ENCODE results near the gene IRF4.

IRF4 gene

GRCh38 chr6:358432-358831 is 33.1 kb upstream of the IRF4 start:
- Mint-ChIP-seq H3K4me1 (peaks cover 3% of the 10 kb centered on the region), H3K27me3 (peaks cover 10% of the 10 kb centered on the region), H3K4me3 (no peak overlapping the region), H3K9me3 (peaks cover 4% of the 10 kb centered on the region), H3K27ac (no peak overlapping the region), H3K36me3 (peaks cover 2% of the 10 kb centered on the region)
- no peak for DNase-seq
- CTCF ChIA-PET, result interaction anchor here (0.9 kb wide), 1 partner anchor 210 kb away, joined by 3 read pairs; no protein-coding TSS in a partner anchor

GRCh38 chr6:358847-359246 is 32.7 kb upstream of the IRF4 start:
- H3K9me3 Mint-ChIP-seq, result peaks cover 6% of the 10 kb centered on the region
- CTCF ChIA-PET, result interaction anchor here (0.9 kb wide), 1 partner anchor 211 kb away, joined by 3 read pairs; no protein-coding TSS in a partner anchor

GRCh38 chr6:359261-360035 is 32.1 kb upstream of the IRF4 start:
- peaks cover 10% of the 10 kb centered on the region for H3K27me3 Mint-ChIP-seq
- CTCF ChIA-PET, result interaction anchor here (0.9 kb wide), 1 partner anchor 17 kb away, joined by 3 read pairs; no protein-coding TSS in a partner anchor
- H3K36me3 Mint-ChIP-seq, result peaks cover 4% of the 10 kb centered on the region
- DNase-seq, result no peak
- peaks cover 11% of the 10 kb centered on the region for H3K9me3 Mint-ChIP-seq
- H3K4me3 Mint-ChIP-seq, result no peak overlapping the region
- H3K27ac Mint-ChIP-seq, result peak overlapping the region; percentile 12
- H3K4me1 Mint-ChIP-seq, result peaks cover 3% of the 10 kb centered on the region

More at GRCh38 chr6:358847-359246, 32.7 kb upstream of the IRF4 start:
- no peak for DNase-seq
- H3K27ac Mint-ChIP-seq, result no peak overlapping the region
- peaks cover 3% of the 10 kb centered on the region for H3K4me1 Mint-ChIP-seq
- peaks cover 10% of the 10 kb centered on the region for H3K27me3 Mint-ChIP-seq
- peaks cover 2% of the 10 kb centered on the region for H3K36me3 Mint-ChIP-seq
- no peak overlapping the region for H3K4me3 Mint-ChIP-seq

GRCh38 chr6:360349-360748 is 31.2 kb upstream of the IRF4 start:
- no peak for DNase-seq
- peaks cover 4% of the 10 kb centered on the region for H3K36me3 Mint-ChIP-seq
- peaks cover 10% of the 10 kb centered on the region for H3K27me3 Mint-ChIP-seq
- H3K4me1 Mint-ChIP-seq, result peaks cover 3% of the 10 kb centered on the region
- no peak overlapping the region for H3K27ac Mint-ChIP-seq
- peaks cover 13% of the 10 kb centered on the region for H3K9me3 Mint-ChIP-seq
- no peak overlapping the region for H3K4me3 Mint-ChIP-seq
- CTCF ChIA-PET, result interaction anchor here (0.9 to 1.2 kb wide), 2 partner anchors 18 to 1064 kb away, joined by 3 read pairs; no protein-coding TSS in a partner anchor

GRCh38 chr6:360764-361373 is 30.7 kb upstream of the IRF4 start:
- CTCF ChIA-PET, result interaction anchor here (1.2 kb wide), 1 partner anchor 1064 kb away, joined by 3 read pairs; no protein-coding TSS in a partner anchor
- no peak for DNase-seq
- Mint-ChIP-seq H3K9me3 (peaks cover 13% of the 10 kb centered on the region), H3K4me3 (no peak overlapping the region), H3K36me3 (peaks cover 4% of the 10 kb centered on the region), H3K27me3 (peaks cover 13% of the 10 kb centered on the region), H3K4me1 (peaks cover 3% of the 10 kb centered on the region), H3K27ac (no peak overlapping the region)

GRCh38 chr6:361411-362132 is 30.0 kb upstream of the IRF4 start:
- peaks cover 20% of the 10 kb centered on the region for H3K27me3 Mint-ChIP-seq
- peaks cover 3% of the 10 kb centered on the region for H3K4me1 Mint-ChIP-seq
- H3K4me3 Mint-ChIP-seq, result no peak overlapping the region
- H3K27ac Mint-ChIP-seq, result no peak overlapping the region
- H3K36me3 Mint-ChIP-seq, result peaks cover 4% of the 10 kb centered on the region
- no peak for DNase-seq
- peaks cover 13% of the 10 kb centered on the region for H3K9me3 Mint-ChIP-seq
- CTCF ChIA-PET, result interaction anchor here (0.7 to 1.5 kb wide), 3 partner anchors 9 to 1063 kb away, joined by 3 read pairs; no protein-coding TSS in a partner anchor

- CTCF ChIA-PET, result interaction anchor here (0.7 to 1.5 kb wide), 3 partner anchors 10 to 195 kb away, joined by 3 read pairs; no protein-coding TSS in a partner anchor
- Mint-ChIP-seq H3K27ac (no peak overlapping the region), H3K36me3 (peaks cover 4% of the 10 kb centered on the region), H3K4me3 (no peak overlapping the region), H3K27me3 (peaks cover 24% of the 10 kb centered on the region), H3K4me1 (peaks cover 3% of the 10 kb centered on the region), H3K9me3 (peaks cover 13% of the 10 kb centered on the region)
- DNase-seq, result no peak
Observed at GRCh38 chr6:362231-362923, 29.2 kb upstream of the IRF4 start.

- Mint-ChIP-seq H3K4me3 (no peak overlapping the region), H3K27me3 (peaks cover 24% of the 10 kb centered on the region), H3K27ac (no peak overlapping the region), H3K4me1 (peaks cover 3% of the 10 kb centered on the region), H3K9me3 (peaks cover 14% of the 10 kb centered on the region), H3K36me3 (peaks cover 4% of the 10 kb centered on the region)
- no peak for DNase-seq
- CTCF ChIA-PET, result interaction anchor here (0.7 to 1.5 kb wide), 2 partner anchors 11 to 195 kb away, joined by 3 read pairs; no protein-coding TSS in a partner anchor
Observed at GRCh38 chr6:362924-363249, 28.7 kb upstream of the IRF4 start.

- H3K27me3 Mint-ChIP-seq, result peaks cover 28% of the 10 kb centered on the region
- CTCF ChIA-PET, result interaction anchor here (0.7 kb wide), 1 partner anchor 196 kb away, joined by 3 read pairs; no protein-coding TSS in a partner anchor
- H3K4me1 Mint-ChIP-seq, result peaks cover 3% of the 10 kb centered on the region
- DNase-seq, result no peak
- H3K4me3 Mint-ChIP-seq, result no peak overlapping the region
- H3K27ac Mint-ChIP-seq, result no peak overlapping the region
- peaks cover 14% of the 10 kb centered on the region for H3K9me3 Mint-ChIP-seq
- H3K36me3 Mint-ChIP-seq, result peaks cover 4% of the 10 kb centered on the region
Observed at GRCh38 chr6:363291-363690, 28.3 kb upstream of the IRF4 start.

GRCh38 chr6:363909-364308 is 27.6 kb upstream of the IRF4 start:
- Mint-ChIP-seq H3K4me1 (no peaks in the 10 kb centered on the region), H3K27ac (no peak overlapping the region), H3K27me3 (peaks cover 30% of the 10 kb centered on the region), H3K4me3 (no peak overlapping the region), H3K36me3 (peaks cover 4% of the 10 kb centered on the region), H3K9me3 (peaks cover 14% of the 10 kb centered on the region)
- DNase-seq, result no peak
- CTCF ChIA-PET, result no interaction called here

GRCh38 chr6:364609-365540 is 26.7 kb upstream of the IRF4 start:
- H3K27ac Mint-ChIP-seq, result no peak overlapping the region
- peaks cover 15% of the 10 kb centered on the region for H3K9me3 Mint-ChIP-seq
- peaks cover 37% of the 10 kb centered on the region for H3K27me3 Mint-ChIP-seq

GRCh38 chr6:365835-366234 is 25.7 kb upstream of the IRF4 start:
- Mint-ChIP-seq H3K9me3 (peaks cover 16% of the 10 kb centered on the region), H3K27ac (no peak overlapping the region), H3K36me3 (peaks cover 4% of the 10 kb centered on the region), H3K4me1 (no peaks in the 10 kb centered on the region), H3K27me3 (peaks cover 41% of the 10 kb centered on the region), H3K4me3 (no peak overlapping the region)
- DNase-seq, result no peak
- CTCF ChIA-PET, result interaction anchor here (1.3 kb wide), 1 partner anchor 10 kb away, joined by 3 read pairs; no protein-coding TSS in a partner anchor

More at GRCh38 chr6:364609-365540, 26.7 kb upstream of the IRF4 start:
- no peak for DNase-seq
- CTCF ChIA-PET, result interaction anchor here (1.3 kb wide), 1 partner anchor 9 kb away, joined by 3 read pairs; no protein-coding TSS in a partner anchor
- H3K4me1 Mint-ChIP-seq, result no peaks in the 10 kb centered on the region
- peaks cover 4% of the 10 kb centered on the region for H3K36me3 Mint-ChIP-seq
- H3K4me3 Mint-ChIP-seq, result no peak overlapping the region
